GM23248 (cell line): ENCODE data around the gene THOC6. TPM values are rescaled to one million over a fixed set of nuclear protein-coding genes. Genes with fewer than 3 reads are reported as not detected.

ENCODE experiments used
- DNase-seq: peaks from one replicate; pipeline ENCODE4 v3.0.0-alpha.2; 2015
- H2AFZ ChIP-seq: fragments of 200-600 bp; sonication (generic); 2 replicates; pipeline ENCODE4 v1.6.1; 2016; ENCODE audit warnings: antibody characterized with exemption
- H3F3A ChIP-seq: fragments of 200-600 bp; sonication (generic); 2 replicates; pipeline ENCODE4 v1.6.1; 2016; ENCODE audit warnings: mild to moderate bottlenecking, antibody characterized with exemption, mixed run types; ENCODE audit not compliant: insufficient read depth
- H3K27ac ChIP-seq: fragments of 200-600 bp; sonication (generic); 2 replicates; pipeline ENCODE4 v1.5.1; 2016; ENCODE audit warnings: mild to moderate bottlenecking
- H3K27me3 ChIP-seq: fragments of 200-600 bp; sonication (generic); replicated peaks from 2 replicates; pipeline ENCODE4 v1.6.1; 2016; ENCODE audit warnings: mild to moderate bottlenecking; ENCODE audit not compliant: insufficient read depth
- H3K36me3 ChIP-seq: fragments of 200-600 bp; sonication (generic); 2 replicates; pipeline ENCODE4 v1.6.1; 2016; ENCODE audit warnings: low read depth, mild to moderate bottlenecking
- H3K4me1 ChIP-seq: fragments of 200-600 bp; sonication (generic); 2 replicates; pipeline ENCODE4 v1.6.1; 2016; ENCODE audit warnings: mild to moderate bottlenecking; ENCODE audit not compliant: insufficient read depth
- H3K4me2 ChIP-seq: fragments of 200-600 bp; sonication (generic); one replicate; pipeline ENCODE4 v1.6.1; 2016; ENCODE audit warnings: mild to moderate bottlenecking; ENCODE audit not compliant: unreplicated experiment
- H3K4me3 ChIP-seq: fragments of 200-600 bp; sonication (generic); 2 replicates; pipeline ENCODE4 v1.5.1; 2016; ENCODE audit warnings: mild to moderate bottlenecking
- H3K79me2 ChIP-seq: fragments of 200-600 bp; sonication (generic); 2 replicates; pipeline ENCODE4 v1.6.1; 2016; ENCODE audit warnings: mild to moderate bottlenecking; ENCODE audit not compliant: insufficient read depth
- H3K9ac ChIP-seq: fragments of 200-600 bp; sonication (generic); 2 replicates; pipeline ENCODE4 v1.6.1; 2016; ENCODE audit warnings: mild to moderate bottlenecking
- H3K9me2 ChIP-seq: fragments of 200-600 bp; sonication (generic); 2 replicates; pipeline ENCODE4 v1.6.1; 2016; ENCODE audit warnings: mixed run types, mild to moderate bottlenecking, moderate library complexity; ENCODE audit not compliant: insufficient read depth
- H3K9me3 ChIP-seq: fragments of 200-600 bp; sonication (generic); one replicate; pipeline ENCODE4 v1.6.1; 2017; ENCODE audit warnings: low read depth
- H4K20me1 ChIP-seq: fragments of 200-600 bp; sonication (generic); 2 replicates; pipeline ENCODE4 v1.6.0; 2016; ENCODE audit not compliant: insufficient read depth
- EZH2 ChIP-seq: fragments of 200-600 bp; sonication (generic); IDR thresholded peaks from 2 replicates; pipeline ENCODE4 v1.6.1; 2018; ENCODE audit warnings: antibody characterized with exemption, mild to moderate bottlenecking; ENCODE audit not compliant: insufficient read depth, poor library complexity, severe bottlenecking
- EZH2phosphoT487 ChIP-seq: fragments of 200-600 bp; sonication (generic); IDR thresholded peaks from 2 replicates; pipeline ENCODE4 v1.6.1; 2018; ENCODE audit warnings: antibody characterized with exemption, moderate library complexity, mild to moderate bottlenecking, low read depth; ENCODE audit not compliant: insufficient read depth
- WGBS, 2 experiments: methylation state at CpG; one replicate each; pipeline ENCODE4 v1.1.6; 2015 to 2017; ENCODE audit warnings: low lambda C conversion rate in 2 of 2, low coverage in 1 of 2; ENCODE audit errors: missing lambda C conversion rate in 2 of 2; 5-methylcytosine and 5-hydroxymethylcytosine counted together
- in situ Hi-C: fragments of 300-500 bp; cut with MboI; formaldehyde crosslinking; loops from 2 replicates; pipeline ENCODE4 v1.15.0; 2020
- polyA plus RNA-seq: library from polyadenylated mRNA; unstranded; fragments of >200 nt; fragmentation: Nextera tagmentation; extraction: Ambion mirVana; gene quantifications from 2 replicates; pipeline ENCODE4 v1.2.1, GENCODE V29; 2016
- total RNA-seq: library from RNA; depleted of rRNA; stranded (reverse); fragments of >200 nt; shearing (Covaris generic); gene quantifications from 2 replicates; pipeline ENCODE4 v1.2.3, GENCODE V29; 2014

THOC6 gene
- total and polyA plus RNA-seq, 2 experiments from 2014 or later, result 17.7 to 22.4 TPM

DNA sequence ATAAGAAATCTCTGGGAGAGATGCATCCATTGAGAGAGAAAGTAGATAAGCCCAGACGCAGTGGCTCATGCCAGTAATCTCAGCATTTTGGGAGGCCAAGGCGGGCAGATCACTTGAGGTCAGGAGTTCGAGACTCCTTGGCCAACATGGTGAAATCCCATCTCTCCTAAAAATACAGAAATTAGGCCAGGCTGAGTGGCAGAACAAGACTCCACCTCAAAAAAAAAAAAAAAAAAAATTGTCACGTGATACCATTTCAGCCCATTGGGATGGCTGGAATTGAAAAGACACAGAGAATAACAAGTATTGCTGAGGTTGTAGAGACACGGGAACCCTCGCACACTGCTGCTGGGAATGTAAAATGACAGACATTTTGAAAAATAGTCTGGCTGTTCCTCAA, 38.7 kb downstream of the THOC6 start:
- in situ Hi-C loops, result no loop called here
- H4K20me1 ChIP-seq, result no peaks in the 10 kb centered on the region
- H3K4me1 ChIP-seq, result peaks cover 5% of the 10 kb centered on the region
- H3K9me2 ChIP-seq, result no peaks in the 10 kb centered on the region
- 82 to 86% methylated on average over 6 of the region's 6 CpGs for WGBS, 2 experiments
- no peak overlapping the region for H3K9ac ChIP-seq
- no peaks in the 10 kb centered on the region for H3K79me2 ChIP-seq
- no peaks in the 10 kb centered on the region for H3K9me3 ChIP-seq
- DNase-seq, result no peak
- no peaks in the 10 kb centered on the region for H3K27me3 ChIP-seq
- no peak overlapping the region for H3K27ac ChIP-seq
- TF ChIP-seq EZH2phosphoT487, result no peak
- no peak for TF ChIP-seq EZH2
- no peak overlapping the region for H3K4me2 ChIP-seq
- H2AFZ ChIP-seq, result no peak overlapping the region
- no peak overlapping the region for H3K4me3 ChIP-seq
- no peaks in the 10 kb centered on the region for H3K36me3 ChIP-seq
- H3F3A ChIP-seq, result no peaks in the 10 kb centered on the region

DNA sequence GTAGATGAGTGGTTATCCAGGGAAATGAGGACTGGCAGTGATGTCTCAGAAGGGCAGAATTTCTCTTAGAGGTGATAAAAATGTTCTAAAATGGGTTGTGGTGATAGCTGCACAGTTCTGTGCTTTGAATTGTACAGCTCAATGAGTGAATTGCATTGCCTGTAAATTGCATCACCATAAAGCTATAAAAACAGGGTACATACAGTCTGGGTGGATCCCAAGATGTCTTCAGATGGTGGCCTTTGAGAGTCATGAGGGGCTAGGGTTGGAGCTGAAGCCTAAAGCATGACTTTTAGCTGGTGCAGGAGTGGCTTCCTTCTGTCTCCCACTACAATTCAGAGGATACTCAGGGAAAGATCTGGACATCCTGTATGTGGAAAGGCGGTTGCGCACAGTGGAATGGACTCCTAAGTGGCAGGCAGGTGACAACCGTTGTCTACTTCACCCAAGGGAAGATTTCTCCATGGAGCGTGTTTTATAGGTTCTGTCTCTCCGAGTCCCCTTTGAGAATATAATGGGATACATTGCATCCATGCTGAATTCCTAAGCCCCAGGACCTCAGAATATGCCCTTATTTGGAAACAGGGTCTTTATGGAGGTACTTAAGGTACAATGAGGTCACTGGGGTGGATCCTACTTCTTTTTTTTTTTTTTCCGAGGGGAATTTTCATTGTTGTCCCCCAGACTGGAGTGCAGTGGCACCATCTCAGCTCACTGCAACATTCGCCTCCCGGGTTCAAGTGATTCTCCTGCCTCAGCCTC, 40.0 kb downstream of the THOC6 start:
- Histone ChIP-seq H3K36me3 (no peaks in the 10 kb centered on the region), H3K9me2 (no peaks in the 10 kb centered on the region), H4K20me1 (no peaks in the 10 kb centered on the region), H3F3A (no peaks in the 10 kb centered on the region), H3K4me1 (peaks cover 5% of the 10 kb centered on the region), H2AFZ (no peak overlapping the region), H3K79me2 (no peaks in the 10 kb centered on the region), H3K4me3 (no peak overlapping the region), H3K9me3 (no peaks in the 10 kb centered on the region), H3K4me2 (no peak overlapping the region), H3K27ac (no peak overlapping the region), H3K9ac (no peak overlapping the region), H3K27me3 (no peaks in the 10 kb centered on the region)
- in situ Hi-C loops, result no loop called here
- 83 to 85% methylated on average over 8 of the region's 8 CpGs for WGBS, 2 experiments
- no peak for DNase-seq
- TF ChIP-seq EZH2 (no peak), EZH2phosphoT487 (no peak)

DNA sequence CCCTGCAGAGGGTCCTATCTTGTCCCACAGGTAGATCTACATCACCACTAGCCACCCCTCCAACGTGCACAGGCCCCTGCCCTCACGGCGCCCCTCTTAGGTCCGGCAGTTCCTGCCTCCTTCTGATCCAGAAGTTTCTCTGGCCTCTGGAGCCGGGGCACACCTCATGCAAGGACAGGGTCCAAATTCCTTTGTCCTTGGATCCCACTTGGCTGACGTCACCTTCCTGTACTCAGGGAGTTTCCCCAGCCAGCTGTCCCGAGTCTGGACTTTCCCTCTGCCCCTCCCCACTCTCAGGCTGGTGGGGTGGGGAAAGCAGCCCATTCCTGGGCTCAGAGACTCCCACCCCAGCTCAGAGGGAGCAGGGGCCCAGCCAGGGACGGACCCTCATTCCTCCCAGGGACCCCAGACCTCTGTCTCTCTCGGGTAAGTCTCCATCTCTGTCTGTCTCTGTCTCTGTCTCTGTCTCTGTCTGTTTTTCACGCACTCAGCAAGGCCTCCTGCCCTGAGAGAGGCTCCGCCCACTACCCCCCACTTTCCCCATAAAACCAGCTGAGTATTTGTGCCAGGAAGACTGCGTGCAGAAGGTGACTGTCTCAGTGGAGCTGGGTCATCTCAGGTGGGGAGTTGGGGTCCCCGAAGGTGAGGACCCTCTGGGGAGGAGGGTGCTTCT, 41.4 kb downstream of the THOC6 start, which contains the start of gene IL32:
TSS of gene IL32 (plus strand) at position 572 of the 673 bp plus-strand sequence. CDS start 172 bp downstream, outside the sequence.
- Histone ChIP-seq H4K20me1 (no peaks in the 10 kb centered on the region), H3K79me2 (no peaks in the 10 kb centered on the region), H3K4me1 (peaks cover 5% of the 10 kb centered on the region), H3K9ac (0 out of 2 replicates have a peak within 1 kb of the TSS, but pooled peaks have one; percentile 10), H3K36me3 (no peaks in the 10 kb centered on the region), H3K9me2 (no peaks in the 10 kb centered on the region), H3K4me2 (no peak within 1 kb of the TSS), H3F3A (no peaks in the 10 kb centered on the region), H3K4me3 (no peak within 1 kb of the TSS), H2AFZ (peak within 1 kb of the TSS; percentile 50; the same call in 1 of the 2 replicates), H3K27me3 (no peaks in the 10 kb centered on the region), H3K9me3 (no peaks in the 10 kb centered on the region), H3K27ac (no peak within 1 kb of the TSS)
- 51 to 56% methylated on average over 13 of the region's 13 CpGs for WGBS, 2 experiments
- in situ Hi-C loops, result no loop called here
- DNase-seq, result peak; percentile 80
- no peak for TF ChIP-seq EZH2
- TF ChIP-seq EZH2phosphoT487, result no peak

DNA sequence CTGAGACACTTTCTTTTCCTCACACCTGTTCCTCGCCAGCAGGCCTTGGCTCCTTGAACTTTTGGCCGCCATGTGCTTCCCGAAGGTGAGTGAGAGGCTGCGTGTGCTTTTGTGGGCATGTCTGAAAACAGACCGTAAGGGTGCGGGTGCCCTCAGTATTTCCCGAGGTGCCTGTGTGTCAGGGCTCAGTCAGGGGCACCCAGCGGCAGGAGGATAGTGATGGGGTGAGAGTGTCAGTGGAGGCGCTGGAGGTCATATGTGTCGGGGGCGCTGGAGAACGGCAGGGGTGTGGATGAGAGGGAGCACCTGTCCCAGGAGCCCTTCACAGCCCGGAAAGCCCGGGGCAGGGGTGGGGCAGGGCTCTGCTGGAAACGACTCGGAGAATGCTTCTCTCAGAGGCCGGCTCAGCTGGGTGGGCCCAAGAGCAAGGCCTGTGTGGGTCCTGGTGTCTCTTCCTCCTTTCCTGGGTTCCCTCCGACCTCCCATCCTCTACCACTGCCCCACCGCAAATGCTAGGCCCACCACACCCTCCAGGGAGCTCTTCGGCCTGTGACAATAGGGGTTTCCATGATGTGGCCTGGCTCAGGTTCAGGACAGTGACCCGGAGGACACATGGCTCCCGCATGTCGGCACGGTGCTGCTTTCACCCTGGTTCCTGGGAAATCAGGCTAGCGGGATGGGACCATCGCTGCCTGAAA, 42.1 kb downstream of the THOC6 start:
- in situ Hi-C loops, result no loop called here

More for the DNA sequence above, 42.1 kb downstream of the THOC6 start:
- Histone ChIP-seq H3K4me1 (peaks cover 5% of the 10 kb centered on the region), H3K27ac (no peak overlapping the region), H4K20me1 (no peaks in the 10 kb centered on the region), H2AFZ (no peak overlapping the region), H3K27me3 (0 out of 2 replicates have a peak, but pooled peaks cover under 1% of the 10 kb centered on the region), H3F3A (no peaks in the 10 kb centered on the region), H3K36me3 (no peaks in the 10 kb centered on the region), H3K9me3 (no peaks in the 10 kb centered on the region), H3K9me2 (no peaks in the 10 kb centered on the region), H3K4me2 (no peak overlapping the region), H3K79me2 (no peaks in the 10 kb centered on the region), H3K4me3 (no peak overlapping the region), H3K9ac (no peak overlapping the region)
- 81 to 85% methylated on average over 24 to 26 of the region's 26 CpGs for WGBS, 2 experiments
- no peak for DNase-seq
- no peak for TF ChIP-seq EZH2phosphoT487
- no peak for TF ChIP-seq EZH2
